H1 (cell line): ENCODE data around the gene DAGLA. TPM values are rescaled to one million over a fixed set of nuclear protein-coding genes. Genes with fewer than 3 reads are reported as not detected.

Experiments
- ATF2 ChIP-seq: IDR thresholded peaks from 2 replicates; pipeline ENCODE4 v1.6.1; 2012; ENCODE audit warnings: low read length, inconsistent platforms
- BRCA1 ChIP-seq: IDR thresholded peaks from 2 replicates; pipeline ENCODE4 v1.6.1; 2012; ENCODE audit warnings: low read depth, low read length, improper control_type of control experiment
- CEBPB ChIP-seq: IDR thresholded peaks from 2 replicates; pipeline ENCODE4 v1.6.1; 2012; ENCODE audit warnings: low read depth, low read length
- CHD2 ChIP-seq: IDR thresholded peaks from 2 replicates; pipeline ENCODE4 v1.6.1; 2012; ENCODE audit warnings: low read length, improper control_type of control experiment
- CHD7 ChIP-seq: fragments of 300-600 bp; sonication (generic); IDR thresholded peaks from 2 replicates; pipeline ENCODE4 v1.7.1; 2012; ENCODE audit warnings: low read length, moderate library complexity, mild to moderate bottlenecking, inconsistent platforms; ENCODE audit not compliant: insufficient replicate concordance
- GTF2F1 ChIP-seq: IDR thresholded peaks from 2 replicates; pipeline ENCODE4 v1.6.1; 2012; ENCODE audit warnings: low read depth, low read length, improper control_type of control experiment, borderline replicate concordance
- SIX5 ChIP-seq: IDR thresholded peaks from 2 replicates; pipeline ENCODE4 v1.6.1; 2011; ENCODE audit warnings: mild to moderate bottlenecking, low read depth, low read length
- SRF ChIP-seq: IDR thresholded peaks from 2 replicates; pipeline ENCODE4 v1.6.1; 2011; ENCODE audit warnings: mild to moderate bottlenecking, low read depth, low read length, moderate library complexity
- TAF7 ChIP-seq: optimal IDR thresholded peaks from 2 replicates; pipeline ENCODE3; 2011; ENCODE audit warnings: low read depth, mild to moderate bottlenecking, inconsistent platforms, low read length, moderate library complexity, borderline replicate concordance
- TEAD4 ChIP-seq: IDR thresholded peaks from 2 replicates; pipeline ENCODE4 v1.6.1; 2012; ENCODE audit warnings: low read depth, low read length, inconsistent platforms, mixed read lengths
- ZNF274 ChIP-seq: IDR thresholded peaks from 2 replicates; pipeline ENCODE4 v1.7.0; 2012; ENCODE audit warnings: low read length, borderline replicate concordance; ENCODE audit errors: extremely low read depth
- polyA plus RNA-seq, 7 experiments: library from polyadenylated mRNA; depleted of rRNA in 3 of 7; stranded (reverse) in 5 of 7; unstranded in 2 of 7; fragments of >200 nt in 5 of 7; fragments of 200-250 nt in 2 of 7; gene quantifications; 1 replicate in 5 of 7; 2 replicates in 1 of 7; 4 replicates in 1 of 7; pipeline versions ENCODE4 v1.2.1 to v1.2.3, GENCODE V29; 2011 to 2013; ENCODE audit warnings: missing spikeins in 2 of 7, mixed read lengths in 2 of 7
- total RNA-seq: library from RNA; stranded (reverse); fragmentation: NEBNext Ultra II Directional; extraction: Animal tissue kit (Norgen Biotek cat#: 25700); gene quantifications from 2 replicates; pipeline ENCODE4 v1.2.1, GENCODE V29; 2021

Gene DAGLA
- total and polyA plus RNA-seq, 2 of the 8 experiments (the other 6 are each of a cell fraction or from before 2014, with no cell fraction given) = 3.6 to 6.6 TPM

GRCh38 chr11:61687420-61687819 is 7.2 kb downstream of the DAGLA start (continued):
- TF ChIP-seq CHD7 = no peak
- no peak for TF ChIP-seq ATF2
- TF ChIP-seq ZNF274 = no peak
- no peak for TF ChIP-seq TEAD4
- no peak for TF ChIP-seq GTF2F1
- TF ChIP-seq BRCA1 = no peak
- TF ChIP-seq SRF = no peak
- TF ChIP-seq TAF7 = no peak
- no peak for TF ChIP-seq CHD2
- TF ChIP-seq SIX5 = no peak
- TF ChIP-seq CEBPB = no peak
